Loucy (cell line): ENCODE results near the gene ANKRD55.
"Not testable (repeated sequence)": the region's sequence is repeated elsewhere in the genome, so short reads cannot be mapped to it uniquely, and the experiment has no call there.

ENCODE experiments used
- H2AFZ ChIP-seq: fragments of 200-600 bp; sonication (generic); 2 replicates; pipeline ENCODE4 v1.6.0; 2016; ENCODE audit warnings: antibody characterized with exemption, mild to moderate bottlenecking, low read length, moderate library complexity
- H3F3A ChIP-seq: fragments of 200-600 bp; 2 replicates; pipeline ENCODE4 v1.6.0; 2016; ENCODE audit warnings: antibody characterized with exemption, low read depth, mild to moderate bottlenecking
- H3K27me3 ChIP-seq: fragments of 200-600 bp; sonication (generic); 2 replicates; pipeline ENCODE4 v1.6.1; 2014; ENCODE audit warnings: low read length, mild to moderate bottlenecking; ENCODE audit not compliant: insufficient read depth, poor library complexity, severe bottlenecking
- H3K36me3 ChIP-seq: fragments of 200-600 bp; sonication (generic); 2 replicates; pipeline ENCODE4 v1.6.1; 2016; ENCODE audit warnings: low read length; ENCODE audit not compliant: insufficient read depth
- H3K4me1 ChIP-seq: fragments of 200-600 bp; sonication (generic); 2 replicates; pipeline ENCODE4 v1.5.1; 2014; ENCODE audit warnings: low read length, mild to moderate bottlenecking; ENCODE audit not compliant: insufficient read depth, poor library complexity, severe bottlenecking
- H3K4me2 ChIP-seq: fragments of 200-600 bp; sonication (generic); 2 replicates; pipeline ENCODE4 v1.6.0; 2014; ENCODE audit warnings: antibody characterized with exemption, low read length, low read depth, mild to moderate bottlenecking; ENCODE audit not compliant: poor library complexity, severe bottlenecking
- H3K4me3 ChIP-seq: fragments of 200-600 bp; sonication (generic); 2 replicates; pipeline ENCODE4 v1.5.1; 2014; ENCODE audit warnings: low read length, mild to moderate bottlenecking, mixed read lengths; ENCODE audit not compliant: poor library complexity, severe bottlenecking
- H3K79me2 ChIP-seq: fragments of 200-600 bp; sonication (generic); 2 replicates; pipeline ENCODE4 v1.6.1; 2014; ENCODE audit warnings: low read length; ENCODE audit not compliant: insufficient read depth
- H3K9ac ChIP-seq: fragments of 200-600 bp; sonication (generic); 2 replicates; pipeline ENCODE4 v1.6.0; 2014; ENCODE audit warnings: mild to moderate bottlenecking, low read depth, low read length, moderate library complexity; ENCODE audit not compliant: poor library complexity, severe bottlenecking
- H3K9me2 ChIP-seq: fragments of 200-600 bp; sonication (generic); replicated peaks from 2 replicates; pipeline ENCODE4 v1.6.1; 2016; ENCODE audit warnings: low read depth, low read length, mixed read lengths
- H3K9me3 ChIP-seq: fragments of 200-600 bp; sonication (generic); 2 replicates; pipeline ENCODE4 v1.6.1; 2014; ENCODE audit warnings: mild to moderate bottlenecking, antibody characterized with exemption, low read length, low read depth; ENCODE audit not compliant: insufficient read depth
- H4K20me1 ChIP-seq: fragments of 200-600 bp; sonication (generic); 2 replicates; pipeline ENCODE4 v1.6.0; 2014; ENCODE audit warnings: antibody characterized with exemption, low read length, mild to moderate bottlenecking; ENCODE audit not compliant: insufficient read depth, poor library complexity, severe bottlenecking
- CTCF ChIP-seq: fragments of 200-600 bp; sonication (generic); conservative IDR thresholded peaks from 2 replicates; pipeline ENCODE4 v1.5.1; 2014; ENCODE audit warnings: mild to moderate bottlenecking, antibody characterized with exemption, low read length
- EZH2phosphoT487 ChIP-seq: fragments of 200-600 bp; IDR thresholded peaks from 2 replicates; pipeline ENCODE4 v1.6.1; 2018; ENCODE audit warnings: antibody characterized with exemption, mild to moderate bottlenecking, moderate library complexity, borderline replicate concordance

The ANKRD55 gene

DNA sequence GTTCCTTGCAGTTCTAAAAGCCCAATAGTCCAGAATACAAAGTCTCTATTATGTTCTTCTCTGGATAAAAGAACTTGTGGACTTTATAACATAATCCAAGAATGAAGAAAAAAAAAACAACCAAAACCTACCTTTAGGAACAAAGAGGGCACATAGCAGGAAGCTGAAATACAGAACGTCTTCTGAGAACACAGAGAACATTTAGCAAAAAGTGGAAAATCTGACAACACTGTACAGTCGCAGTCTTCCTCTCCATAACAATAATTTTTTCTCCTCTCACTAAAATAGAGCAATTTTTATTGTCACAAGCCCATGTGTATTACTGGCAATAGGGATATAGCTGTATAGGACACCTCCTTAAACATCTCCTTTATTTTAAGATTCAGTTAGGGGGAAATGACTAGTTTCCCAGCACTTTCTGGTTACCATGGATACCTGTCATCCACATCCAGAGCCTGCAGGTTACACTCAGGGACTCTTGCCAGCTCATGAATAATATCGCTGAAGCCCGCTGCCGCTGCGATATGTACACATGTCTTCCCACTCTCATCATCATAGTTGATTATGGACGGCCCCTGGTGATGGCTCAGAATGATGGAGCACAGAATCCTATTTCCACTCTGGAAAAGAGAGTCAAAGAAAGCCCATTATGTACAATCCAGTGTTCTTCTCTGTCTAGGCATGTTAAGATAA is 106.5 kb downstream of the ANKRD55 start:
- no peak for TF ChIP-seq CTCF
- no peak for TF ChIP-seq EZH2phosphoT487
- no peaks in the 10 kb centered on the region for H3K27me3 ChIP-seq

GRCh38 chr5:56123531-56124243 is 109.4 kb downstream of the ANKRD55 start:
- Histone ChIP-seq H3K4me3 (no peak overlapping the region), H3K9ac (no peak overlapping the region)

More for the DNA sequence above, 106.5 kb downstream of the ANKRD55 start:
- Histone ChIP-seq H3K36me3 (no peaks in the 10 kb centered on the region), H3K4me3 (no peak overlapping the region), H4K20me1 (no peaks in the 10 kb centered on the region), H3K9me3 (no peaks in the 10 kb centered on the region), H3K9ac (no peak overlapping the region), H3K79me2 (no peaks in the 10 kb centered on the region), H3K4me1 (no peaks in the 10 kb centered on the region), H3K4me2 (no peak overlapping the region), H2AFZ (no peak overlapping the region), H3F3A (no peaks in the 10 kb centered on the region), H3K9me2 (no peaks in the 10 kb centered on the region)

GRCh38 chr5:56122360-56122985 is 110.7 kb downstream of the ANKRD55 start:
- H3K4me3 ChIP-seq, H3K9ac ChIP-seq, H2AFZ ChIP-seq, H3F3A ChIP-seq, H4K20me1 ChIP-seq, H3K36me3 ChIP-seq, H3K4me1 ChIP-seq, H3K9me3 ChIP-seq, H3K79me2 ChIP-seq, H3K4me2 ChIP-seq, H3K27me3 ChIP-seq, H3K9me2 ChIP-seq: not testable (repeated sequence)

More at GRCh38 chr5:56123531-56124243, 109.4 kb downstream of the ANKRD55 start:
- TF ChIP-seq EZH2phosphoT487 = no peak
- no peak for TF ChIP-seq CTCF
- no peaks in the 10 kb centered on the region for H3F3A ChIP-seq
- H3K4me1 ChIP-seq = no peaks in the 10 kb centered on the region
- H3K79me2 ChIP-seq = no peaks in the 10 kb centered on the region
- H3K9me2 ChIP-seq = no peaks in the 10 kb centered on the region
- no peak overlapping the region for H2AFZ ChIP-seq
- no peaks in the 10 kb centered on the region for H3K9me3 ChIP-seq
- no peaks in the 10 kb centered on the region for H4K20me1 ChIP-seq
- H3K4me2 ChIP-seq = no peak overlapping the region
- H3K27me3 ChIP-seq = no peaks in the 10 kb centered on the region
- no peaks in the 10 kb centered on the region for H3K36me3 ChIP-seq
